ENCODE data around the gene LRRN2. TPM values are rescaled to one million over a fixed set of nuclear protein-coding genes. Genes with fewer than 3 reads are reported as not detected.

Gene LRRN2
- total and polyA plus RNA-seq, 2 of the 8 experiments (the other 6 are each of a cell fraction or from before 2014, with no cell fraction given) = 1.8 to 2.3 TPM

DNA sequence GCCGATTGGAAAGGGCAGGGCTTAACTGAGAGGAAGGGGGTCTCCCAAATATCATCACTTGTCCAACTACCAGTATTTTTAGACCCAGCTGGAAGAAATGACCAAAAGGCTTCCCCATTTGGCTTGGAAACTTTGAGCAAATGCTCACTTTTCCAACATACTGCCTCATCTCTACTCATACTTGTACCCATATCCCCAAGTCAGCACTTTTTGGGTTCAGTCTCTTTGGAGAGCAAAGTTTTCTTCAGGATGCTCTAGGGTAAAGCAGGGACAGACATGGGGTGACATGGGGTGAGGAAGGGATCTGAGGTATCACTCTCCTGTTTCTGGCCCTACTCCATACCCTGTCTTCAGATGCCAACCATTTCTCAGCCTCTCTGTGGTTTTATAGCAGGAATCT, 27.2 kb downstream of the LRRN2 start:
- H3K79me2 ChIP-seq (ENCODE audit: control insufficient read depth in 1 of 2, insufficient read depth in 2 of 2, low read length in 2 of 2) = no peaks in the 10 kb centered on the region
- H3K23ac ChIP-seq (ENCODE audit: insufficient read length) = no peak overlapping the region
- H3K56ac ChIP-seq (replicated peaks; ENCODE audit: insufficient read length, low read depth, low read length) = no peak overlapping the region
- WGBS, 2 experiments (ENCODE audit: extremely low coverage in 1 of 2, insufficient coverage in 1 of 2, insufficient read length in 1 of 2, insufficient replicate concordance in 2 of 2, low coverage in 1 of 2, low lambda C conversion rate in 2 of 2, missing lambda C conversion rate in 1 of 2) = 92% methylated on average over 1 of the region's 1 CpG; no CpG with 5 or more reads in 1 of the 2 experiments
- no peak overlapping the region for H4K8ac ChIP-seq (ENCODE audit: extremely low read depth, insufficient read depth, low read length)
- no peak overlapping the region for H3K4me2 ChIP-seq (ENCODE audit: insufficient read depth in 1 of 2, low read depth in 2 of 2, low read length in 2 of 2)
- no peak overlapping the region for H2AFZ ChIP-seq (ENCODE audit: low read length)
- H2BK20ac ChIP-seq (ENCODE audit: low read length) = no peak overlapping the region
- ChIA-PET CTCF (ENCODE audit: partially characterized antibody) (interaction anchor here (0.6 kb wide), 2 partner anchors 9 to 228 kb away, joined by 3 read pairs; no protein-coding TSS in a partner anchor), POLR2A (ENCODE audit: partially characterized antibody) (no interaction called here)
- FAIRE-seq = no peak
- H4K91ac ChIP-seq (replicated peaks; ENCODE audit: insufficient read length, low read length) = no peak overlapping the region
- no peak overlapping the region for H2AK5ac ChIP-seq (ENCODE audit: low read depth, low read length)
- H3K18ac ChIP-seq (ENCODE audit: extremely low read depth, low read length) = no peak overlapping the region
- no peaks in the 10 kb centered on the region for H3K79me1 ChIP-seq (ENCODE audit: low read depth, low read length)
- H3K4me3 ChIP-seq (ENCODE audit: extremely low read depth in 1 of 4, insufficient read depth in 2 of 4, low read depth in 3 of 4, low read length in 4 of 4) = no peak overlapping the region
- H2BK5ac ChIP-seq (ENCODE audit: low read depth, low read length) = no peak overlapping the region
- no peak overlapping the region for H3K9ac ChIP-seq (replicated peaks in 1 of 4; ENCODE audit: extremely low read depth in 1 of 4, low read depth in 3 of 4, low read length in 3 of 4)
- H3K36me3 ChIP-seq (ENCODE audit: control insufficient read depth in 2 of 4, insufficient read depth in 4 of 4, low read length in 3 of 4) = no peaks in the 10 kb centered on the region
- peaks cover 0 to 1% (median 0%) of the 10 kb centered on the region in 4 experiments; a peak in 1 of 7 replicates for H3K27me3 ChIP-seq (replicated peaks in 1 of 4; ENCODE audit: control insufficient read depth in 3 of 4, extremely low read depth in 1 of 4, insufficient read depth in 3 of 4, low read length in 3 of 4)
- no peak overlapping the region for H2BK120ac ChIP-seq (replicated peaks; ENCODE audit: low read depth, low read length)
- H2BK12ac ChIP-seq (ENCODE audit: low read depth, low read length) = no peak overlapping the region
- no peak overlapping the region for H4K5ac ChIP-seq (ENCODE audit: insufficient read length, low read depth, low read length)
- H4K20me1 ChIP-seq (replicated peaks in 1 of 2; ENCODE audit: control insufficient read depth in 1 of 2, insufficient read depth in 2 of 2, low read length in 2 of 2) = no peaks in the 10 kb centered on the region
- H3K4ac ChIP-seq (replicated peaks; ENCODE audit: insufficient read length, low read depth, low read length) = no peak overlapping the region
- no peaks in the 10 kb centered on the region; a peak in 2 of 7 replicates for H3K4me1 ChIP-seq (replicated peaks in 1 of 4; ENCODE audit: control insufficient read depth in 3 of 4, insufficient read depth in 4 of 4, low read length in 3 of 4)
- no peaks in the 10 kb centered on the region for H3K23me2 ChIP-seq (ENCODE audit: low read depth, low read length)
- TF ChIP-seq SIX5 (IDR thresholded peaks at IDR 0.05; ENCODE audit: low read depth, low read length) (no peak), YY1 (IDR thresholded peaks at IDR 0.05; ENCODE audit: low read depth, low read length) (no peak), RXRA (IDR thresholded peaks at IDR 0.05; ENCODE audit: insufficient read depth, low read depth, low read length) (no peak), ZNF274 (IDR thresholded peaks at IDR 0.05; ENCODE audit: borderline replicate concordance, extremely low read depth, low read length) (no peak), FOSL1 (IDR thresholded peaks at IDR 0.05; ENCODE audit: insufficient read depth, low read depth, low read length) (no peak), TCF12 (IDR thresholded peaks at IDR 0.05; ENCODE audit: low read depth, low read length) (no peak), SAP30 (IDR thresholded peaks at IDR 0.05; ENCODE audit: insufficient read depth, insufficient replicate concordance, low read length) (no peak), RAD21 (IDR thresholded peaks at IDR 0.05 in 1 of 2, conservative IDR thresholded peaks at IDR 0.05 in 1 of 2; ENCODE audit: low read depth in 2 of 2, low read length in 2 of 2) (no peak), SP2 (IDR thresholded peaks at IDR 0.05; ENCODE audit: low read length) (no peak), JUND (IDR thresholded peaks at IDR 0.05; ENCODE audit: low read length) (no peak)
- TF ChIP-seq, protein P1, sequence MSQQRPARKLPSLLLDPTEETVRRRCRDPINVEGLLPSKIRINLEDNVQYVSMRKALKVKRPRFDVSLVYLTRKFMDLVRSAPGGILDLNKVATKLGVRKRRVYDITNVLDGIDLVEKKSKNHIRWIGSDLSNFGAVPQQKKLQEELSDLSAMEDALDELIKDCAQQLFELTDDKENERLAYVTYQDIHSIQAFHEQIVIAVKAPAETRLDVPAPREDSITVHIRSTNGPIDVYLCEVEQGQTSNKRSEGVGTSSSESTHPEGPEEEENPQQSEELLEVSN (IDR thresholded peaks at IDR 0.05) = no peak
- no peaks in the 10 kb centered on the region for H3K9me3 ChIP-seq (ENCODE audit: insufficient read depth in 2 of 2, low read depth in 1 of 2, low read length in 1 of 2)
- H2BK15ac ChIP-seq (ENCODE audit: low read length) = no peak overlapping the region
- H3K27ac ChIP-seq (ENCODE audit: low read depth, low read length) = no peak overlapping the region
- no peak for DNase-seq (ENCODE audit: low read depth in 1 of 2, low spot score in 2 of 2)
- no peak overlapping the region for H3K14ac ChIP-seq (ENCODE audit: insufficient read length)
